Stomach (tissue), 9 donors: ENCODE data around the gene ESD. TPM values are rescaled to one million over a fixed set of nuclear protein-coding genes. Genes with fewer than 3 reads are reported as not detected.

Experiments
- DNase-seq, 2 donors: peaks; one replicate each; pipeline versions ENCODE4 v3.0.0 to v3.0.0-alpha.2; 2013 to 2019
- H3K27ac ChIP-seq, 5 donors: fragments of 200-600 bp in 4 of 5; sonication (generic) in 4 of 5; one replicate each; pipeline ENCODE4 v1.5.1; 2013 to 2019; ENCODE audit warnings: mild to moderate bottlenecking in 1 of 5, moderate library complexity in 1 of 5
- H3K27me3 ChIP-seq, 3 donors: fragments of 200-600 bp; sonication (generic); one replicate each; pipeline ENCODE4 v1.5.1; 2017 to 2019; ENCODE audit warnings: mixed run types in 1 of 3
- H3K36me3 ChIP-seq, 4 donors: fragments of 200-600 bp; sonication (generic); 1 replicate in 3 of 4; 2 replicates in 1 of 4; pipeline ENCODE4 v1.5.1; 2016 to 2019
- H3K4me1 ChIP-seq, 4 donors: fragments of 200-600 bp; sonication (generic); one replicate each; pipeline ENCODE4 v1.5.1; 2016 to 2019
- H3K4me3 ChIP-seq, 4 donors: fragments of 200-600 bp; sonication (generic) in 3 of 4; one replicate each; pipeline ENCODE4 v1.5.1; 2016 to 2019; ENCODE audit warnings: mild to moderate bottlenecking in 1 of 4
- H3K9me3 ChIP-seq, 4 donors: fragments of 200-600 bp; sonication (generic); one replicate each; pipeline ENCODE4 v1.5.1; 2016 to 2019
- EP300 ChIP-seq: sonication (generic); formaldehyde crosslinking; IDR thresholded peaks from one replicate; pipeline ENCODE4 v1.6.1; 2017; ENCODE audit warnings: antibody characterized with exemption
- POLR2A ChIP-seq, 4 donors: fragments of 450-650 bp; IDR thresholded peaks; one replicate each; pipeline ENCODE4 v1.6.1; 2016; ENCODE audit warnings: antibody characterized with exemption in 4 of 4, control low read depth in 2 of 4, mild to moderate bottlenecking in 1 of 4, moderate library complexity in 1 of 4
- POLR2AphosphoS5 ChIP-seq, 3 donors: sonication (generic); formaldehyde crosslinking; IDR thresholded peaks; one replicate each; pipeline ENCODE4 v1.6.1; 2016; ENCODE audit warnings: antibody characterized with exemption in 3 of 3
- WGBS, 5 donors: extraction: QIAGEN DNeasy Blood & Tissue Kit in 3 of 5; methylation state at CpG; one replicate each; pipeline versions ENCODE4 v1.1.5 to v1.1.7; 2013 to 2018; 5-methylcytosine and 5-hydroxymethylcytosine counted together
- intact Hi-C: fragments of 100-400 bp; cut with DNase I; formaldehyde crosslinking; loops from one replicate; pipeline ENCODE4 v1.15.1; 2023; ENCODE audit warnings: low total_unique reads
- polyA plus RNA-seq, 3 donors: library from polyadenylated mRNA; stranded (reverse); fragments of 200-250 nt; gene quantifications; one replicate each; pipeline ENCODE4 v1.2.3, GENCODE V29; 2013
- total RNA-seq, 5 donors: library from RNA; depleted of rRNA; stranded (reverse); fragments of >200 nt; gene quantifications; one replicate each; pipeline versions ENCODE4 v1.1.0 to v1.2.3, GENCODE V29; 2014 to 2016
- TF ChIP-seq, protein P1 (sequence below), 7 experiments: fragments of 450-650 bp in 4 of 7; fragments of 200-600 bp in 3 of 7; sonication (generic) in 3 of 7; IDR thresholded peaks; one replicate each; pipeline ENCODE4 v1.5.1; 2016 to 2019; ENCODE audit warnings: antibody characterized with exemption in 7 of 7, control low read depth in 2 of 7, mild to moderate bottlenecking in 1 of 7
- donor health status: healthy with polysubstance abuse.
- donor health status: Bipolar disorder and iron deficiency.
- donor health status: healthy.

The ESD gene
- total and polyA plus RNA-seq, 8 donors: 26.8 to 116 (median 93.9) TPM

DNA sequence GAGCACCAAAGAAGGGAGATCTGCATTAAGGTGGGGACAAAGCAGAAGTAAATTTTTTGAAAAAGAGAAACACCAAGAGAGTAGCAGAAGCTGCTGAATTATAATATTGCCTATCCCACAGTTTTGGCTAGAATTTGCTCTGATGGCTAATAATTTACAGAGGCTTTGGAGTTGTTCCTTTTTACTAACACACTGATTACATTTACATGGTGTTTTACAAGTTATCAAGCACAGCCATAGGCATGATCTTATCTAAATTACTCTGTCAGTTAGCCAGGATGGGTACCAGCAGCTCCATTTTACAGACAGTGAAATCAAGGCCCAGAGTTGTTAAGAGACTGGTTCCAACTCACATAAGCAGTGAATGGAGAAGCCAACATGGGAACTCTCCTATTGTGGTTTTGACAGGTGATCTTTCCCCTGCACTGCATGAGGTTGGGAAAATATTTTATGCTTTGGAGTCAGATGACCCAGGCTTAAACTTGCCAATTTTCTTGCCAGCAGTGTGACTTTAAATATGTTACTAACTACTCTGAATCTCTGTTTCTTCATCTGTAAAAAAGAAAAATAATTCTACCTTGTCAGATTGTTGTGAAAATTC, 33.5 kb upstream of the ESD start:
- H3K4me1 ChIP-seq: no peaks in the 10 kb centered on the region
- H3K4me3 ChIP-seq: no peak overlapping the region
- TF ChIP-seq EP300 (no peak), POLR2AphosphoS5 (IDR thresholded peaks at IDR 0.05) (no peak), POLR2A (IDR thresholded peaks at IDR 0.05) (no peak)
- TF ChIP-seq, protein P1, sequence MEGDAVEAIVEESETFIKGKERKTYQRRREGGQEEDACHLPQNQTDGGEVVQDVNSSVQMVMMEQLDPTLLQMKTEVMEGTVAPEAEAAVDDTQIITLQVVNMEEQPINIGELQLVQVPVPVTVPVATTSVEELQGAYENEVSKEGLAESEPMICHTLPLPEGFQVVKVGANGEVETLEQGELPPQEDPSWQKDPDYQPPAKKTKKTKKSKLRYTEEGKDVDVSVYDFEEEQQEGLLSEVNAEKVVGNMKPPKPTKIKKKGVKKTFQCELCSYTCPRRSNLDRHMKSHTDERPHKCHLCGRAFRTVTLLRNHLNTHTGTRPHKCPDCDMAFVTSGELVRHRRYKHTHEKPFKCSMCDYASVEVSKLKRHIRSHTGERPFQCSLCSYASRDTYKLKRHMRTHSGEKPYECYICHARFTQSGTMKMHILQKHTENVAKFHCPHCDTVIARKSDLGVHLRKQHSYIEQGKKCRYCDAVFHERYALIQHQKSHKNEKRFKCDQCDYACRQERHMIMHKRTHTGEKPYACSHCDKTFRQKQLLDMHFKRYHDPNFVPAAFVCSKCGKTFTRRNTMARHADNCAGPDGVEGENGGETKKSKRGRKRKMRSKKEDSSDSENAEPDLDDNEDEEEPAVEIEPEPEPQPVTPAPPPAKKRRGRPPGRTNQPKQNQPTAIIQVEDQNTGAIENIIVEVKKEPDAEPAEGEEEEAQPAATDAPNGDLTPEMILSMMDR (IDR thresholded peaks at IDR 0.05): no peak
- H3K27me3 ChIP-seq: no peaks in the 10 kb centered on the region
- no peak for DNase-seq
- H3K36me3 ChIP-seq: no peaks in the 10 kb centered on the region
- intact Hi-C loops: loop anchor here (10.0 kb wide), 1 partner anchor 944 kb away; no protein-coding TSS in a partner anchor
- no peak overlapping the region for H3K27ac ChIP-seq
- no peaks in the 10 kb centered on the region for H3K9me3 ChIP-seq

DNA sequence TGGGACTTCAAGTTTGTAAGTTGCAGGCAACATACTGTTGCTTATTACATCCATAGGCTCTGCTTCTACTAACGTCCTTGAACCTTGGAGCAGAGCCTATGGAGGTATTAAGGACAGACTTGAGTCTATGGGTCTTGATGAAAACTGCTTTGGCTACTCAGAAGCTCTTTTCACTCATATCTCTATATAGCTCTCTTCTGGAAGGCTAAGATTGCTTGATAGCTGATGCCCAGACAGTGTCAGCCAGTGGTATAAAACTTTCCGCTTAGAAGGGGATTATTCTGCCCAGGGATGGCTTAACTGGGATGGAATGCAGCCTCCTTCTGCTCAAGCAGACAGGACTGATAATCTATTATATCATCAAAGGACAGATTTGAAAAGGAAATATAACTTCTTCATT, 25.6 kb upstream of the ESD start:
- no peaks in the 10 kb centered on the region for H3K4me1 ChIP-seq
- H3K4me3 ChIP-seq: no peak overlapping the region
- H3K27ac ChIP-seq: no peak overlapping the region
- DNase-seq: no peak
- intact Hi-C loops: no loop called here
- H3K9me3 ChIP-seq: no peaks in the 10 kb centered on the region
- 71 to 85% (median 78%) methylated on average over 2 of the region's 2 CpGs for WGBS, 5 donors
- no peaks in the 10 kb centered on the region for H3K36me3 ChIP-seq
- peaks cover 0 to 5% (median 5%) of the 10 kb centered on the region in 3 donors for H3K27me3 ChIP-seq
- TF ChIP-seq, protein P1 (IDR thresholded peaks at IDR 0.05): no peak
- no peak for TF ChIP-seq POLR2A (IDR thresholded peaks at IDR 0.05)
- no peak for TF ChIP-seq EP300
- no peak for TF ChIP-seq POLR2AphosphoS5 (IDR thresholded peaks at IDR 0.05)

DNA sequence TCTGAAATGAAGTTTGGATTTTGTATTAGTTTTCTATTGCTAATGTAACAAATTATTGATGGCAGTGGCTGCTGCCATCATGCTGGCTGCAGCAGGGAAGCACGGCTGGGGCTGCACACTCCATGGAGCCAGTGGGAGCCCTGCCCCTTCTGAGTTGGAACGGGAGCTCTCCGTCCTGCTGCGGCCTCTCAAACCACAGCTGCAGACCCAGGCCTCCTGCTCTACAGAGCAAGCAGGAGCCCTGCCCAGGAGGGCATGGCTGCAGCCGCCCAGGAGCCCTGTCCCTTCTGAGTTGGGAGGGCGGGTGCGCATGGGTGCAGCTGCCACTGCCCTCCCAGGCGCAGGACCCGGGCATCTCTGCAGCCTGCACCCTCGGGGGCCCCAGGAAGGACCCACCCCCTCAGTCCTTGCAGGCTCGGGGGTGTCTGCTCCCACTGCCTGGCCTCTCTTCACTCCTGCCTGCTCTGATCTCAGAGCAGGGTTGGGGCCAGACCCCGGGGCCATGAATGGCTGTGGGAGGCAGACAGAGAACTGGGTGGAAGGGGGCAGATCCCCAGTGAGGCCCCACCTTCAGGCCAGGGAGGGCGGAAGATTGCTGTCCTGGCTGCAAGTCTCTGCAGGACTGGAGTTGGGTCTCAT, 21.0 kb upstream of the ESD start:
- no peak for DNase-seq
- intact Hi-C loops: no loop called here
- no peak for TF ChIP-seq POLR2A (IDR thresholded peaks at IDR 0.05)
- TF ChIP-seq, protein P1 (IDR thresholded peaks at IDR 0.05): no peak
- TF ChIP-seq POLR2AphosphoS5 (IDR thresholded peaks at IDR 0.05): no peak
- TF ChIP-seq EP300: no peak
- WGBS, 5 donors: 84 to 95% (median 84%) methylated on average over 4 to 13 of the region's 13 CpGs
- Histone ChIP-seq H3K36me3 (no peaks in the 10 kb centered on the region), H3K27me3 (peaks cover 0 to 5% (median 5%) of the 10 kb centered on the region in 3 donors), H3K9me3 (peaks cover 0 to 3% (median 2%) of the 10 kb centered on the region in 4 donors), H3K4me3 (no peak overlapping the region), H3K4me1 (no peaks in the 10 kb centered on the region), H3K27ac (no peak overlapping the region)

DNA sequence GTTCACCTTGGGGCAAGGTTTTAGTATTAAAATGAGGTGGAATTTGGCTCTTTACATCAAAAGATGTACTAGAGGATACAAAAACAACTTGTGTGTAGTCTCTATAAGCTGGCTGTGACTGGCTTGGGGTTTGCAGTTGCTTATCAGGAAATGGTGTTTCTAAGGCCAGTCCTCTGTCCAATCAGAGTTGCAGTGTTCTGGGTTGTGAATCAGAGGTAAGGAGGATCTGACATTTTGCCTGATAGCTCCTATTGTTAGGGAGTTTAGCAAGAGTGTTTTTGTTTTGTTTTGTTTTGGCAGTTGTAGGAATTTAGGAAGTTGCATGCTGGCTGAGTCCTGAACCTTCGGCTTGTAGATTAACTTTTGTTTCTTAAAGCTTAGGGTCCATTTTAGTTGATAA, 20.1 kb upstream of the ESD start:
- H3K27me3 ChIP-seq: peaks cover 0 to 5% (median 5%) of the 10 kb centered on the region in 3 donors
- peaks cover 3 to 11% (median 10%) of the 10 kb centered on the region in 4 donors for H3K9me3 ChIP-seq
- TF ChIP-seq POLR2A (IDR thresholded peaks at IDR 0.05) (no peak), EP300 (no peak), POLR2AphosphoS5 (IDR thresholded peaks at IDR 0.05) (no peak)
- TF ChIP-seq, protein P1 (IDR thresholded peaks at IDR 0.05): no peak
- intact Hi-C loops: no loop called here
- DNase-seq: no peak
- no peaks in the 10 kb centered on the region for H3K36me3 ChIP-seq
- H3K4me1 ChIP-seq: no peaks in the 10 kb centered on the region
- H3K4me3 ChIP-seq: no peak overlapping the region
- no peak overlapping the region for H3K27ac ChIP-seq
- 64 to 77% (median 67%) methylated on average over 1 of the region's 1 CpG for WGBS, 5 donors
